A549 (cell line): Measurements from ENCODE around the gene ATP10A. TPM values are rescaled to one million over a fixed set of nuclear protein-coding genes. Genes with fewer than 3 reads are reported as not detected.

Source experiments
- ATAC-seq, 2 experiments: fragments of 200-7000 bp in 1 of 2; fragments of >200 bp in 1 of 2; cut with Nextera tagmentation in 1 of 2; cut with Tn5 transposase in 1 of 2; 3 replicates each; pipeline versions ENCODE4 v1.8.0 to v1.9.1; 2018 to 2020; ENCODE audit warnings: mild to moderate bottlenecking in 1 of 2, moderate library complexity in 1 of 2
- CTCF ChIA-PET: fragments of 300-600 bp; sonication (Branson Sonifier 250); formaldehyde crosslinking; extraction: SDS; loops from one replicate; lab custom pipeline; 2021; ENCODE audit warnings: antibody characterized with exemption, inconsistent platforms; lab: Yijun Ruan, JAX
- POLR2A ChIA-PET: fragments of 350-600 bp; formaldehyde crosslinking; extraction: SDS; loops from one replicate; lab custom pipeline; 2021; ENCODE audit warnings: antibody characterized with exemption, inconsistent platforms; lab: Yijun Ruan, JAX
- DNase-seq, 2 experiments: peaks; one replicate each; pipeline versions ENCODE4 v3.0.0 to v3.0.0-alpha.2; 2011 to 2016; ENCODE audit warnings: low read depth in 1 of 2, low spot score in 1 of 2
- FAIRE-seq: peaks from 2 replicates; lab custom pipeline; 2011; peaks lifted over from hg19 to GRCh38; lab: Jason Lieb, UNC
- H3K27ac ChIP-seq, 2 experiments: fragments of >200 bp; sonication (Bioruptor Twin); formaldehyde crosslinking; 3 replicates each; pipeline ENCODE4 v1.5.1; 2016 to 2017
- H3K4me1 ChIP-seq: fragments of >200 bp; sonication (Bioruptor Twin); formaldehyde crosslinking; 3 replicates; pipeline ENCODE4 v1.6.1; 2016
- H3K4me2 ChIP-seq: fragments of >200 bp; sonication (Bioruptor Twin); formaldehyde crosslinking; 3 replicates; pipeline ENCODE4 v1.6.1; 2016
- H3K4me3 ChIP-seq: fragments of >200 bp; sonication (Bioruptor Twin); formaldehyde crosslinking; 3 replicates; pipeline ENCODE4 v1.5.1; 2016
- H3K9me3 ChIP-seq: fragments of >200 bp; sonication (Bioruptor Twin); formaldehyde crosslinking; 3 replicates; pipeline ENCODE4 v1.6.1; 2016
- CBX2 ChIP-seq: fragments of 200-600 bp; sonication (generic); IDR thresholded peaks from 2 replicates; pipeline ENCODE4 v1.6.1; 2016; ENCODE audit warnings: low read depth, mild to moderate bottlenecking, borderline replicate concordance
- CBX8 ChIP-seq: fragments of 200-600 bp; sonication (generic); IDR thresholded peaks from 2 replicates; pipeline ENCODE4 v1.6.1; 2016
- CHD2 ChIP-seq: fragments of 150-350 bp; IDR thresholded peaks from 2 replicates; pipeline ENCODE4 v1.6.1; 2014; ENCODE audit warnings: low read length; ENCODE audit not compliant: partially characterized antibody
- CTCF ChIP-seq: fragments of >200 bp; sonication (Bioruptor Twin); formaldehyde crosslinking; IDR thresholded peaks from 3 replicates; pipeline ENCODE4 v1.5.1; 2016
- E2F6 ChIP-seq: IDR thresholded peaks from 2 replicates; pipeline ENCODE4 v1.6.1; 2012; ENCODE audit warnings: low read depth, borderline replicate concordance
- ELK1 ChIP-seq: fragments of 150-350 bp; IDR thresholded peaks from 2 replicates; pipeline ENCODE4 v1.6.1; 2014; ENCODE audit warnings: low read depth, mild to moderate bottlenecking, low read length
- EP300 ChIP-seq, 2 experiments: fragments of >200 bp; sonication (Bioruptor Twin); formaldehyde crosslinking; IDR thresholded peaks; 2 replicates in 1 of 2; 3 replicates in 1 of 2; pipeline ENCODE4 v1.6.1; 2016 to 2017
- FOXS1 ChIP-seq: fragments of 250-450 bp; sonication (Bioruptor Pico); IDR thresholded peaks from 2 replicates; pipeline ENCODE4 v1.5.0; 2020; ENCODE audit warnings: mild to moderate bottlenecking, moderate library complexity
- HDAC2 ChIP-seq: fragments of 200-600 bp; sonication (generic); IDR thresholded peaks from 2 replicates; pipeline ENCODE4 v1.6.1; 2016
- HES2 ChIP-seq: fragments of >200 bp; sonication (Bioruptor Twin); formaldehyde crosslinking; IDR thresholded peaks from 2 replicates; pipeline ENCODE4 v1.6.1; 2016
- HEYL ChIP-seq: fragments of 250-450 bp; sonication (Bioruptor Pico); IDR thresholded peaks from 2 replicates; pipeline ENCODE4 v1.8.0; 2021; ENCODE audit warnings: mild to moderate bottlenecking, moderate library complexity
- HOXA7 ChIP-seq: fragments of 250-450 bp; sonication (Bioruptor Pico); IDR thresholded peaks from 2 replicates; pipeline ENCODE4 v1.5.0; 2020; ENCODE audit warnings: mild to moderate bottlenecking, moderate library complexity
- HOXB13 ChIP-seq: fragments of 250-450 bp; sonication (Bioruptor Pico); IDR thresholded peaks from 2 replicates; pipeline ENCODE4 v1.5.0; 2020; ENCODE audit warnings: low read depth, mild to moderate bottlenecking, moderate library complexity
- JUN ChIP-seq, 2 experiments: fragments of >200 bp; sonication (Bioruptor Twin); formaldehyde crosslinking; IDR thresholded peaks; 2 replicates in 1 of 2; 3 replicates in 1 of 2; pipeline ENCODE4 v1.6.1; 2016 to 2017
- KDM5A ChIP-seq: fragments of 200-600 bp; sonication (generic); IDR thresholded peaks from 2 replicates; pipeline ENCODE4 v1.6.1; 2016; ENCODE audit warnings: antibody characterized with exemption, mild to moderate bottlenecking
- NFE2L2 ChIP-seq: fragments of 150-350 bp; conservative IDR thresholded peaks from 2 replicates; pipeline ENCODE4 v1.6.1; 2014; ENCODE audit warnings: low read length
- PHF8 ChIP-seq: fragments of 200-600 bp; sonication (generic); IDR thresholded peaks from 2 replicates; pipeline ENCODE4 v1.6.1; 2016; ENCODE audit warnings: low read depth, mild to moderate bottlenecking, antibody characterized with exemption, moderate library complexity, borderline replicate concordance
- POLR2A ChIP-seq: IDR thresholded peaks from 2 replicates; pipeline ENCODE4 v1.6.1; 2012; ENCODE audit warnings: mild to moderate bottlenecking, low read length
- RARB ChIP-seq: fragments of 250-450 bp; sonication (Bioruptor Pico); IDR thresholded peaks from 2 replicates; pipeline ENCODE4 v1.8.0; 2021; ENCODE audit warnings: mild to moderate bottlenecking, moderate library complexity
- RFX5 ChIP-seq: fragments of 450-650 bp; IDR thresholded peaks from 2 replicates; pipeline ENCODE4 v1.7.1; 2014; ENCODE audit warnings: antibody characterized with exemption, mild to moderate bottlenecking, moderate library complexity
- RNF2 ChIP-seq: fragments of 200-600 bp; sonication (generic); IDR thresholded peaks from 2 replicates; pipeline ENCODE4 v1.6.1; 2016; ENCODE audit warnings: low read depth, mild to moderate bottlenecking, antibody characterized with exemption, moderate library complexity, borderline replicate concordance
- TFCP2L1 ChIP-seq: fragments of 250-450 bp; sonication (Bioruptor Pico); IDR thresholded peaks from 2 replicates; pipeline ENCODE4 v1.5.0; 2021; ENCODE audit warnings: mild to moderate bottlenecking
- USF2 ChIP-seq: fragments of 450-650 bp; IDR thresholded peaks from 2 replicates; pipeline ENCODE4 v1.6.1; 2014; ENCODE audit warnings: antibody characterized with exemption
- ZC3H11A ChIP-seq: fragments of 450-650 bp; IDR thresholded peaks from 2 replicates; pipeline ENCODE4 v1.6.1; 2014; ENCODE audit warnings: antibody characterized with exemption, mild to moderate bottlenecking
- ZNF302 ChIP-seq: fragments of 250-450 bp; sonication (Bioruptor Pico); IDR thresholded peaks from 2 replicates; pipeline ENCODE4 v1.9.0; 2021; ENCODE audit warnings: inconsistent platforms, mild to moderate bottlenecking, moderate library complexity
- ZSCAN20 ChIP-seq: fragments of 250-450 bp; sonication (Bioruptor Pico); IDR thresholded peaks from 2 replicates; pipeline ENCODE4 v1.8.0; 2022; ENCODE audit warnings: mild to moderate bottlenecking, moderate library complexity
- WGBS: methylation state at CpG from one replicate; pipeline ENCODE4 v1.1.6; 2017; ENCODE audit errors: missing lambda C conversion rate; 5-methylcytosine and 5-hydroxymethylcytosine counted together
- polyA plus RNA-seq, 4 experiments: library from polyadenylated mRNA; depleted of rRNA in 3 of 4; stranded (reverse); fragments of >200 nt; fragmentation: RNase III in 1 of 4; extraction: RNeasy Plus Mini Kit Qiagen cat#74134 plus additional on column Dnase treatment in 1 of 4; gene quantifications; 2 replicates in 3 of 4; 3 replicates in 1 of 4; pipeline ENCODE4 v1.2.3, GENCODE V29; 2011 to 2017

The ATP10A gene
- polyA plus RNA-seq, 2 of the 4 experiments (the other 2 are of a cell fraction): 5.9 to 7.6 TPM

GRCh38 chr15:25801586-25802284, 61.4 kb downstream of the ATP10A start:
- no peak for DNase-seq

GRCh38 chr15:25800761-25801515, 62.2 kb downstream of the ATP10A start:
- no peak overlapping the region for H3K4me2 ChIP-seq
- DNase-seq (no peak), ATAC-seq (no peak), FAIRE-seq (no peak)
- TF ChIP-seq HOXA7 (CRISPR knock-in tag) (no peak), ZNF302 (CRISPR knock-in tag) (no peak), RNF2 (no peak), POLR2A (no peak), USF2 (no peak), ZSCAN20 (CRISPR knock-in tag) (no peak), JUN (IDR thresholded peaks at IDR 0.05) (no peak), PHF8 (no peak), HEYL (CRISPR knock-in tag) (no peak), TFCP2L1 (CRISPR knock-in tag) (no peak), HES2 (no peak), RFX5 (no peak), FOXS1 (no peak), ELK1 (no peak), CBX2 (no peak), CHD2 (no peak), CBX8 (no peak), KDM5A (no peak), EP300 (IDR thresholded peaks at IDR 0.05) (no peak), NFE2L2 (no peak)
- WGBS: 95% methylated on average over 9 of the region's 10 CpGs
- H3K9me3 ChIP-seq: no peaks in the 10 kb centered on the region
- no peak overlapping the region for H3K4me3 ChIP-seq
- no peak overlapping the region for H3K27ac ChIP-seq
- peaks cover 7% of the 10 kb centered on the region; the same call in 1 of the 3 replicates for H3K4me1 ChIP-seq
- ChIA-PET CTCF (no interaction called here), POLR2A (no interaction called here)

More at GRCh38 chr15:25801586-25802284, 61.4 kb downstream of the ATP10A start:
- peaks cover 7% of the 10 kb centered on the region; the same call in 1 of the 3 replicates for H3K4me1 ChIP-seq
- no peak overlapping the region for H3K4me3 ChIP-seq
- FAIRE-seq (no peak), ATAC-seq (no peak)
- no peaks in the 10 kb centered on the region for H3K9me3 ChIP-seq
- H3K27ac ChIP-seq: no peak overlapping the region
- POLR2A ChIA-PET: no interaction called here
- CTCF ChIA-PET: no interaction called here
- no peak overlapping the region for H3K4me2 ChIP-seq
- no peak for TF ChIP-seq CBX8
- no peak for TF ChIP-seq HOXB13 (CRISPR knock-in tag)
- no peak for TF ChIP-seq RFX5
- no peak for TF ChIP-seq RARB (CRISPR knock-in tag)
- TF ChIP-seq HDAC2: no peak
- no peak for TF ChIP-seq CTCF
- TF ChIP-seq KDM5A: no peak
- no peak for TF ChIP-seq FOXS1
- TF ChIP-seq CBX2: no peak
- no peak for TF ChIP-seq EP300 (IDR thresholded peaks at IDR 0.05)
- no peak for TF ChIP-seq ZC3H11A
- TF ChIP-seq RNF2: no peak
- TF ChIP-seq E2F6: no peak
- WGBS: 82% methylated on average over 24 of the region's 24 CpGs
